Endodermal cell (in vitro differentiated cells): ENCODE results near the gene MPP3. TPM values are rescaled to one million over a fixed set of nuclear protein-coding genes. Genes with fewer than 3 reads are reported as not detected.

Source experiments
- DNase-seq: peaks from one replicate; pipeline ENCODE4 v3.0.0-alpha.2; 2017
- H3K27ac ChIP-seq: 2 replicates; pipeline ENCODE4 v1.5.1; 2013; ENCODE audit warnings: mild to moderate bottlenecking, low read depth, low read length, moderate library complexity
- H3K27me3 ChIP-seq: 2 replicates; pipeline ENCODE4 v1.6.1; 2013; ENCODE audit warnings: mild to moderate bottlenecking, low read length, moderate library complexity; ENCODE audit not compliant: insufficient read depth, control insufficient read depth, poor library complexity, severe bottlenecking
- H3K36me3 ChIP-seq: 2 replicates; pipeline ENCODE4 v1.7.0; 2013; ENCODE audit warnings: mild to moderate bottlenecking, low read length, moderate library complexity; ENCODE audit not compliant: control insufficient read depth, insufficient read depth
- H3K4me1 ChIP-seq: one replicate; pipeline ENCODE4 v1.7.0; 2013; ENCODE audit warnings: low read length; ENCODE audit not compliant: control insufficient read depth, insufficient read depth
- H3K4me3 ChIP-seq: 2 replicates; pipeline ENCODE4 v1.5.1; 2013; ENCODE audit warnings: mild to moderate bottlenecking, low read length, moderate library complexity
- H3K9ac ChIP-seq: 2 replicates; pipeline ENCODE4 v1.6.1; 2013; ENCODE audit warnings: mild to moderate bottlenecking, low read length, moderate library complexity; ENCODE audit not compliant: poor library complexity, severe bottlenecking; ENCODE audit errors: extremely low read depth
- H3K9me3 ChIP-seq: 2 replicates; pipeline ENCODE4 v1.6.1; 2013; ENCODE audit warnings: mild to moderate bottlenecking, low read length, moderate library complexity; ENCODE audit not compliant: control insufficient read depth
- H3K27ac Mint-ChIP-seq: 2 replicates; pipeline ENCODE4 v1.8.0; 2020; ENCODE audit warnings: mixed read lengths
- H3K27me3 Mint-ChIP-seq: 2 replicates; pipeline ENCODE4 v1.8.0; 2021; ENCODE audit warnings: mild to moderate bottlenecking, mixed read lengths; ENCODE audit not compliant: insufficient read depth
- H3K36me3 Mint-ChIP-seq: 2 replicates; pipeline ENCODE4 v1.8.0; 2020; ENCODE audit warnings: low read depth, mixed read lengths
- H3K4me1 Mint-ChIP-seq: 2 replicates; pipeline ENCODE4 v1.8.0; 2020; ENCODE audit warnings: mixed read lengths
- H3K4me3 Mint-ChIP-seq: 2 replicates; pipeline ENCODE4 v1.8.0; 2020; ENCODE audit warnings: mild to moderate bottlenecking, moderate library complexity, mixed read lengths
- H3K9me3 Mint-ChIP-seq: 2 replicates; pipeline ENCODE4 v1.8.0; 2020; ENCODE audit warnings: mild to moderate bottlenecking, mixed read lengths
- WGBS, 2 experiments: methylation state at CpG; one replicate each; pipeline versions ENCODE4 v1.1.5 to v1.1.7; 2013; ENCODE audit warnings: missing lambda C conversion rate in 2 of 2, mixed read lengths in 1 of 2; ENCODE audit not compliant: insufficient coverage in 1 of 2, insufficient read length in 1 of 2; 5-methylcytosine and 5-hydroxymethylcytosine counted together
- total RNA-seq, 2 donors: library from RNA; stranded (reverse); fragmentation: NEBNext Ultra II Directional in 1 of 2; extraction: Animal tissue kit (Norgen Biotek cat#: 25700) in 1 of 2; gene quantifications; 2 replicates in 1 of 2; 3 replicates in 1 of 2; pipeline ENCODE4 v1.2.1, GENCODE V29; 2021
- TF ChIP-seq, protein P1 (sequence below): fragments of 200-600 bp; sonication (generic); conservative IDR thresholded peaks from 2 replicates; pipeline ENCODE4 v1.5.0; 2021; ENCODE audit warnings: antibody characterized with exemption, mild to moderate bottlenecking

MPP3 gene
- total RNA-seq, 2 donors from 2014 or later = 5.8 to 6.8 TPM

DNA sequence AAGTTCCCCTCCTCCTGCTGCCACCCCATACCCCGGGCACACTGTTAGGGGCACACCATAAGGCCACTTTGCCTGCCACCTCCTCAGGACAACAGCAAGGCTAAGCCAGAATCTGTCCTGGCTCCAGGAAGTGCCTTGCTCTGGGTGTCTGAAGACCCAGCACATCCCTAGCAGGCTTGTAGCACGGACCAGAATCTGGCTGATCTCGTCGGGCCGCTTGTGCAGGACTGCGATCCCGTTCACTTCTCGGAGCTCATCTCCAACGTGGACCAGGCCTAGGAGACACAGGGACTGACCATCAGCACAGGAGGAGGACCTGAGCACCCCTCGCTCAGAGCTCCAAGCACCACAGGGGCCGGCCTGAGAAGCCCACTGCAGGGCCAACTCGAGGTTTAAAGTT, 7.4 kb downstream of the MPP3 start:
- TF ChIP-seq, protein P1, sequence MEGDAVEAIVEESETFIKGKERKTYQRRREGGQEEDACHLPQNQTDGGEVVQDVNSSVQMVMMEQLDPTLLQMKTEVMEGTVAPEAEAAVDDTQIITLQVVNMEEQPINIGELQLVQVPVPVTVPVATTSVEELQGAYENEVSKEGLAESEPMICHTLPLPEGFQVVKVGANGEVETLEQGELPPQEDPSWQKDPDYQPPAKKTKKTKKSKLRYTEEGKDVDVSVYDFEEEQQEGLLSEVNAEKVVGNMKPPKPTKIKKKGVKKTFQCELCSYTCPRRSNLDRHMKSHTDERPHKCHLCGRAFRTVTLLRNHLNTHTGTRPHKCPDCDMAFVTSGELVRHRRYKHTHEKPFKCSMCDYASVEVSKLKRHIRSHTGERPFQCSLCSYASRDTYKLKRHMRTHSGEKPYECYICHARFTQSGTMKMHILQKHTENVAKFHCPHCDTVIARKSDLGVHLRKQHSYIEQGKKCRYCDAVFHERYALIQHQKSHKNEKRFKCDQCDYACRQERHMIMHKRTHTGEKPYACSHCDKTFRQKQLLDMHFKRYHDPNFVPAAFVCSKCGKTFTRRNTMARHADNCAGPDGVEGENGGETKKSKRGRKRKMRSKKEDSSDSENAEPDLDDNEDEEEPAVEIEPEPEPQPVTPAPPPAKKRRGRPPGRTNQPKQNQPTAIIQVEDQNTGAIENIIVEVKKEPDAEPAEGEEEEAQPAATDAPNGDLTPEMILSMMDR = no peak
- WGBS, 2 experiments = 91 to 92% methylated on average over 2 to 12 of the region's 12 CpGs

DNA sequence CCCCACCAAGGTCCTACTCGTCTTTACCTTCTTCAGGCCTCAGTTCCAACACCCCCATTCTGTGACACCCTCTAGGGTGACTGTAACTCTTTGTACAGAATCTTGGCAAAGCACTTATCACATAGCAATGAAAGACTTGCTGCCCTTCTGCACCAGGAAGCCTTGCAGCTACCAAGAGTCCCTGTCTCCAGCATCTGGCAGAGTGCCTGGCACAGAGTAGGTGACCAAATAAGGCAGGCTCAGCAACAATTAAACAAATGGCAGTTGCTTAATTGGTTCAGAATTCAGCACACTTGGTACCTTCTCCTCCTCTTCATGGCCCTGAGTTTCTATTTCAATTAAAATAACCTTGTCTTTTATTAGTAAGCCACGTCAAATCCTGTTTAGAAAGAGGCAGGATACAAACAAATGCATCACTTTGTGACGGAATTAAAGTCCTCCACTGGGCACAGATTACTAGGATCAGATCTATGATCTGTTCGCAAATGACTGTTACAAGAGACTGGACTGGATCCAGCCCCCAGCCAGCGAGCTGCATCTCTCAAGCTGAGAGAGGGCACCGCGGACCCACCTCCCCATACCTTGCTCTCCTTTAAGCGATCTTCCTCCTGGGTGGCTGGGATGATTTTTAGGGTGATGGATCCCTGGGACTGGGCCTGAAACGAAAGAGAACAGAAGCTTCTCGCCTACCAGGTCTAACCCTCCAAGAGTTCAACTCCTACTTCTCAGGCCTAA, 9.4 kb downstream of the MPP3 start:
- Histone ChIP-seq H3K9ac (no peak overlapping the region), H3K27me3 (no peaks in the 10 kb centered on the region), H3K4me1 (no peaks in the 10 kb centered on the region), H3K9me3 (no peaks in the 10 kb centered on the region), H3K27ac (no peak overlapping the region), H3K4me3 (no peak overlapping the region), H3K36me3 (no peaks in the 10 kb centered on the region)
- TF ChIP-seq, protein P1 = no peak
- no peaks in the 10 kb centered on the region for H3K4me1 Mint-ChIP-seq
- DNase-seq = no peak
- no peak overlapping the region for H3K4me3 Mint-ChIP-seq
- 91 to 94% methylated on average over 6 to 10 of the region's 10 CpGs for WGBS, 2 experiments
- no peak overlapping the region for H3K27ac Mint-ChIP-seq
- peaks cover 4% of the 10 kb centered on the region for H3K36me3 Mint-ChIP-seq
- no peaks in the 10 kb centered on the region for H3K27me3 Mint-ChIP-seq
- H3K9me3 Mint-ChIP-seq = no peaks in the 10 kb centered on the region

More for the DNA sequence above, 7.4 kb downstream of the MPP3 start:
- Histone ChIP-seq H3K36me3 (no peaks in the 10 kb centered on the region), H3K4me3 (no peak overlapping the region), H3K27ac (no peak overlapping the region), H3K4me1 (no peaks in the 10 kb centered on the region), H3K9ac (no peak overlapping the region), H3K27me3 (no peaks in the 10 kb centered on the region), H3K9me3 (no peaks in the 10 kb centered on the region)
- Mint-ChIP-seq H3K36me3 (peaks cover 2% of the 10 kb centered on the region), H3K27me3 (no peaks in the 10 kb centered on the region), H3K9me3 (no peaks in the 10 kb centered on the region), H3K4me1 (peaks cover 1% of the 10 kb centered on the region), H3K4me3 (no peak overlapping the region), H3K27ac (no peak overlapping the region)
- no peak for DNase-seq

DNA sequence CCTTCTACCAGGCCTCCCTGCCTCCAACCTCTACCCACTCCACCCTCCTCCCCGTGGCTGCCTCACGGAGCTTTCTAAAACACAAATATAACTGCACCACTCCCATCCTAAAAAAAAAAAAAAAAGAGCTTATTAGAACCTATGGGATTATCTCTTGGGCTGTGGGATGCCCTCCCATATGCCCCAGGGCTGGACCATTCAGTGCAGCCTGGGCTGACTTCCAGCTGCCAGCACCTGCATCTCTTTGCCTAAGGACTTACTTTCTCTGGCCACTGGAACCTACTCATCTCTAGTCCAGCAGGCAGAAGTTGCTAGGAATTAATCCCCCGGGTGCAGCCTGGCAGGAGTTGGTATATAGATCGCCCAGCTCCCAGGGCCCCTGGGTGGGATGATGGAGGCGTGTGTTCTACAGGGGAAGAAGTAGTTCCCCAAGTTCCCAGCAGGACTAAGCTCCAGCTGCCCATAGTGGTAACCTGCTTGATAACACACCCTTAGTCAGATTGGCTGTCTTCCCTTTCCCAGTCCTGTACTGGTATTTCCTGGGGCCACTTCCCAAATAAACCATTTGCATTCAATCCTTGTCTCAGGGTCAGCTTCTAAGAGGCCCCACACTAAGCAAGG, 10.3 kb downstream of the MPP3 start:
- Histone ChIP-seq H3K9me3 (no peaks in the 10 kb centered on the region), H3K4me3 (no peak overlapping the region), H3K36me3 (no peaks in the 10 kb centered on the region), H3K27me3 (no peaks in the 10 kb centered on the region), H3K27ac (no peak overlapping the region), H3K4me1 (no peaks in the 10 kb centered on the region), H3K9ac (no peak overlapping the region)
- TF ChIP-seq, protein P1 = no peak
- 80 to 84% methylated on average over 1 to 5 of the region's 5 CpGs for WGBS, 2 experiments
- H3K4me3 Mint-ChIP-seq = no peak overlapping the region
- H3K27me3 Mint-ChIP-seq = no peaks in the 10 kb centered on the region
- no peak overlapping the region for H3K27ac Mint-ChIP-seq
- no peaks in the 10 kb centered on the region for H3K4me1 Mint-ChIP-seq
- H3K36me3 Mint-ChIP-seq = peaks cover 4% of the 10 kb centered on the region
- H3K9me3 Mint-ChIP-seq = no peaks in the 10 kb centered on the region
- DNase-seq = no peak
